Measurements from ENCODE around the gene IFRD2.

Gene IFRD2

DNA sequence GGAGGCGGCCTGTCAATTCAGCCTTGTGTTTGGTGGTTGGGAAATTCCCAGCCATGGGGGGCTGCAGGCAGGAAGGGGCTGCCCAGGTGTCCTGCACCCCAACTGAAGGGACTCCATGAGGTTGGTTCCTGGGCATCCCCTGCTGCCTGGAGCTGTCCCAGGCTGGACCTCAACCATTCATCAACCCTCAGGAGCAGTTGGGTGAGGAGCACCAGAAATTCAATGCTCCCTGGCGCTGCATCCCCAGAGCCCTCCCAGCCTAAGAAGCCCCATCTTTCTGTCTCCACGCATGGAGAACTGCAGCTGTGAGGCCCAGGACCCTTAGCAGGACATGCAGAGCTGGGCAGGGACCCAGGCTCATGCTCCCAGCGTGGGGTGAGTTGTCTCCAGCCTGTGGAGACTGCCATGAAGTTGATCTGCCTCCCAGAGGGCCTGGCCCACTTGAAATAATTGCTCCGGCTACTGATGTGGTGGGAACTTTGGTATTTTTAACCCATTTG lies 31.2 kb downstream of the IFRD2 start:
- DNase-seq (ENCODE audit: low spot score) (no peak), ATAC-seq (ENCODE audit: low read depth) (no peak)
- TF ChIP-seq, protein P1, sequence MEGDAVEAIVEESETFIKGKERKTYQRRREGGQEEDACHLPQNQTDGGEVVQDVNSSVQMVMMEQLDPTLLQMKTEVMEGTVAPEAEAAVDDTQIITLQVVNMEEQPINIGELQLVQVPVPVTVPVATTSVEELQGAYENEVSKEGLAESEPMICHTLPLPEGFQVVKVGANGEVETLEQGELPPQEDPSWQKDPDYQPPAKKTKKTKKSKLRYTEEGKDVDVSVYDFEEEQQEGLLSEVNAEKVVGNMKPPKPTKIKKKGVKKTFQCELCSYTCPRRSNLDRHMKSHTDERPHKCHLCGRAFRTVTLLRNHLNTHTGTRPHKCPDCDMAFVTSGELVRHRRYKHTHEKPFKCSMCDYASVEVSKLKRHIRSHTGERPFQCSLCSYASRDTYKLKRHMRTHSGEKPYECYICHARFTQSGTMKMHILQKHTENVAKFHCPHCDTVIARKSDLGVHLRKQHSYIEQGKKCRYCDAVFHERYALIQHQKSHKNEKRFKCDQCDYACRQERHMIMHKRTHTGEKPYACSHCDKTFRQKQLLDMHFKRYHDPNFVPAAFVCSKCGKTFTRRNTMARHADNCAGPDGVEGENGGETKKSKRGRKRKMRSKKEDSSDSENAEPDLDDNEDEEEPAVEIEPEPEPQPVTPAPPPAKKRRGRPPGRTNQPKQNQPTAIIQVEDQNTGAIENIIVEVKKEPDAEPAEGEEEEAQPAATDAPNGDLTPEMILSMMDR (IDR thresholded peaks at IDR 0.05; ENCODE audit: poor library complexity, severe bottlenecking) = no peak
- Histone ChIP-seq H3K36me3 (ENCODE audit: low read depth) (peaks cover 29% of the 10 kb centered on the region), H3K9me3 (ENCODE audit: severe bottlenecking) (no peaks in the 10 kb centered on the region), H3K4me3 (ENCODE audit: severe bottlenecking) (no peak overlapping the region), H3K4me1 (ENCODE audit: insufficient read depth, poor library complexity, severe bottlenecking) (peaks cover 22% of the 10 kb centered on the region), H3K27ac (ENCODE audit: poor library complexity, severe bottlenecking) (peak overlapping the region; percentile 59), H3K27me3 (ENCODE audit: insufficient read depth, poor library complexity, severe bottlenecking) (no peaks in the 10 kb centered on the region)

DNA sequence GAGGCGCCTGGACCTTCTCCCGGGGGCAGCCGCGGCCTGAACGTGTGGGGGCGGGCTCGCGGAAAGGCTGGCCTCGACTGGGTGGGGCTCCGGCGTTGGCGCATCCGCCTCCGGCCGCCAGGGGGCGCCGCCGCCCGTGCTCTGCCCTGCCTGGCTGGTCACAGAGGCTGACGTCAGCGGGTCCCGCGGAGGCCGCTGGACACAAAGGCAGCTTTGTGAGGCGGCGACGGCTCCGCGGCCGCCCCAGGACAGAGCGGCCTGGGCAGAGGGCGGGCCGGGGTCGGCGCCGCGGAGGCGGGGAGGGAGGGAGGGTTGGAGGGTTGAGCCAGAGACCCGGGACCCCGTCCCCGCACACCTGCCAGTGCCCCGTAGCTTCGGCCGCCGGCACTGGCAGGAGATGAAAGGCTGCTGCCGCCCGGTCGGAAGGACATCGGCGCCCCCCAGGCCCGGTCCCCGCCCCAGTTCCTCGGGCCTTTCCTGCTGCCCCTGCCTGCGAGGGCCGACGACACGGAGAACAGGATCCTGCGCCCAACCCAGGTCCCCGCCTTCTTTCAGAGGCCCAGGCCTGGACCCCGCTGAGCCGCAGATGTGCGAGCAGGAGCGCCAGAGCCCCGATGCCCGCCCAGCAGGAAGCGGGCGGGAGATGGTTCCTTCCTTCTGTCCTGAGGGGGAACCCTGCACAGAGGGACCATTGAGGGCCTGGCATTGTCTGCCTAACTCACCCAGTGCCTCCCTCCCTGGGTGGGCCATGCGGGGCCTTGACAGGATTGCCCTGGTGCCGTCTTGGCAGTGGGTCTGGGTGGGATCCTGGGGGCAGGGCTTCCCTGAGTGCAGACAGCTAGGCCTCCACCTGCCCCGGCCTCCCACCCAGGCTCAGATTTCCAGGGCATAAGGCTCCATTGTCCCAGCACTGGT lies 31.9 kb downstream of the IFRD2 start:
- H3K27ac ChIP-seq (ENCODE audit: poor library complexity, severe bottlenecking) = peak overlapping the region; percentile 59
- peaks cover 33% of the 10 kb centered on the region for H3K36me3 ChIP-seq (ENCODE audit: low read depth)
- H3K9me3 ChIP-seq (ENCODE audit: severe bottlenecking) = no peaks in the 10 kb centered on the region
- peaks cover 21% of the 10 kb centered on the region for H3K4me1 ChIP-seq (ENCODE audit: insufficient read depth, poor library complexity, severe bottlenecking)
- ATAC-seq (ENCODE audit: low read depth) (peak; percentile 65), DNase-seq (ENCODE audit: low spot score) (no peak)
- H3K27me3 ChIP-seq (ENCODE audit: insufficient read depth, poor library complexity, severe bottlenecking) = no peaks in the 10 kb centered on the region
- TF ChIP-seq, protein P1 (IDR thresholded peaks at IDR 0.05; ENCODE audit: poor library complexity, severe bottlenecking) = peak; percentile 97
- H3K4me3 ChIP-seq (ENCODE audit: severe bottlenecking) = peak overlapping the region; percentile 31

DNA sequence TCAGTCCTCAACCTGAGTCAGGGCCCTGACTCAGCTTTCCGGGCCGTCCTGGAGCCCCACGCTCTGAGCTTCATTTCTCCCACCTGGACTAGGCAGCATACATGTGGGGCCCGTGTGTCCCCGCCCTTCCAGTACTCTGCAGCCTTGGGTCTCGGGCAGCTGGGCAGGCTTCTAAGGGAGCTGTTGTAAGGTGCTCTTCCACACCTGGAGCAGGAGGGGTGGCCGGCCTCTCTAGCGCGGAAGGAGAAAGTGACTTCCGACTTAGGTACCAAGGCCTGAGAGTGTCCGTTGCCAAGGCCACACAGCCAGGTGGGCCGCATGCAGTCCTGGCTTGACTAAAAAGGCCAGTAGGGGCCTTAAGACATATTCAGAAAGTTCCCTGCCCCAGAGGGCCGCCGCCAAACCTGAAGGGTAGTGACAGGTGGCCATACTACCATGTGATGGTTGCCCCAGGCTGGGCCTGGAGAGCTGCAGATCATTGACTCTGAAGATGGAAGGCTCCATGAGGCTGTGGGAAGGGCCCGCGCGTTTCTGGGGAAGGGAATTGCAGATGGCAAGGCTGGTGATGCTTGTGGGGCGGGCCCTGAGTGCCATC lies 32.7 kb downstream of the IFRD2 start:
- peak; percentile 2 for ATAC-seq (ENCODE audit: low read depth)
- peak overlapping the region; percentile 59 for H3K27ac ChIP-seq (ENCODE audit: poor library complexity, severe bottlenecking)
- no peak for DNase-seq (ENCODE audit: low spot score)
- peaks cover 21% of the 10 kb centered on the region for H3K4me1 ChIP-seq (ENCODE audit: insufficient read depth, poor library complexity, severe bottlenecking)
- no peaks in the 10 kb centered on the region for H3K27me3 ChIP-seq (ENCODE audit: insufficient read depth, poor library complexity, severe bottlenecking)
- peaks cover 38% of the 10 kb centered on the region for H3K36me3 ChIP-seq (ENCODE audit: low read depth)
- H3K4me3 ChIP-seq (ENCODE audit: severe bottlenecking) = no peak overlapping the region
- no peaks in the 10 kb centered on the region for H3K9me3 ChIP-seq (ENCODE audit: severe bottlenecking)
- TF ChIP-seq, protein P1 (IDR thresholded peaks at IDR 0.05; ENCODE audit: poor library complexity, severe bottlenecking) = no peak

DNA sequence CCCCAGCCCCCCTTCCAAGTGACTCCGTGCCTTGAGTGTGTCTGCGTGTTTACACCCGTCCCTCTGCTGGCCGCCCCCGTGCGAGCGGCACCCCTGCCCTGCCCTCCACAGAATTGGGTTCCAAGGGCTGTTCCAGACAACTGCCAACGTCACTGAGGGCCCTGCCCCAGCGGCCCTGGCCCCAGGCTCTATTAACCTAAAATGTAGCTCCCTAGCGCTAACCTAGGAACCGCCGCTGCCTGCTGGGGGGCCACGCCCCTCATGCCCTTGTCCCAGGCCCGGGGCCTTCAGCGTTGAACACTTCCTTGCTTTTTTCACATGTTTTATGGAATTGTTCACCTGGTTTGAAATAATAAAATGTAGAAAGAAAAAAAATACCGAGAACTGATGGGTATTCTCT lies 33.2 kb downstream of the IFRD2 start:
- TF ChIP-seq, protein P1 (IDR thresholded peaks at IDR 0.05; ENCODE audit: poor library complexity, severe bottlenecking) = no peak
- DNase-seq (ENCODE audit: low spot score) (no peak), ATAC-seq (ENCODE audit: low read depth) (no peak)
- Histone ChIP-seq H3K4me3 (ENCODE audit: severe bottlenecking) (no peak overlapping the region), H3K27me3 (ENCODE audit: insufficient read depth, poor library complexity, severe bottlenecking) (no peaks in the 10 kb centered on the region), H3K4me1 (ENCODE audit: insufficient read depth, poor library complexity, severe bottlenecking) (peaks cover 21% of the 10 kb centered on the region), H3K36me3 (ENCODE audit: low read depth) (peaks cover 44% of the 10 kb centered on the region), H3K9me3 (ENCODE audit: severe bottlenecking) (no peaks in the 10 kb centered on the region), H3K27ac (ENCODE audit: poor library complexity, severe bottlenecking) (peak overlapping the region; percentile 59)

Measured in RWPE2 (cell line).